Skeletal muscle tissue (tissue), 4 donors: ENCODE results near the gene PET100. TPM values are rescaled to one million over a fixed set of nuclear protein-coding genes. Genes with fewer than 3 reads are reported as not detected.

Experiments used
- H3K27ac ChIP-seq: one replicate; pipeline ENCODE4 v1.7.0; 2013; ENCODE audit warnings: mild to moderate bottlenecking, low read depth, low read length, inconsistent platforms
- H3K27me3 ChIP-seq, 3 donors: one replicate each; pipeline ENCODE4 v1.7.0; 2013; ENCODE audit warnings: low read length in 3 of 3; ENCODE audit not compliant: control insufficient read depth in 3 of 3, insufficient read depth in 3 of 3
- H3K36me3 ChIP-seq, 3 donors: one replicate each; pipeline ENCODE4 v1.7.0; 2013; ENCODE audit warnings: low read length in 3 of 3; ENCODE audit not compliant: control insufficient read depth in 3 of 3, insufficient read depth in 3 of 3
- H3K4me1 ChIP-seq, 3 donors: one replicate each; pipeline ENCODE4 v1.7.0; 2013; ENCODE audit warnings: low read length in 3 of 3, mild to moderate bottlenecking in 3 of 3; ENCODE audit not compliant: control insufficient read depth in 3 of 3, insufficient read depth in 3 of 3
- H3K4me3 ChIP-seq, 3 donors: one replicate each; pipeline ENCODE4 v1.7.0; 2013; ENCODE audit warnings: low read length in 3 of 3
- H3K9ac ChIP-seq, 3 donors: one replicate each; pipeline ENCODE4 v1.7.0; 2013; ENCODE audit warnings: low read length in 3 of 3, mild to moderate bottlenecking in 3 of 3, moderate library complexity in 2 of 3, low read depth in 1 of 3
- H3K9me3 ChIP-seq, 3 donors: one replicate each; pipeline ENCODE4 v1.7.0; 2013; ENCODE audit warnings: low read length in 3 of 3; ENCODE audit not compliant: control insufficient read depth in 3 of 3
- total RNA-seq: library from RNA; depleted of rRNA; stranded (reverse); fragments of >200 nt; gene quantifications from one replicate; pipeline ENCODE4 v1.2.3, GENCODE V29; 2014
- donor health status: Osteomylitis.

The PET100 gene
- total RNA-seq, 1 donor from 2014 or later = 44.9 TPM

GRCh38 chr19:7632340-7633203 lies 3.0 kb downstream of the PET100 start:
- Histone ChIP-seq H3K9me3 (no peaks in the 10 kb centered on the region), H3K9ac (no peak overlapping the region), H3K4me3 (no peak overlapping the region), H3K27ac (no peak overlapping the region), H3K27me3 (peaks cover 18 to 27% (median 23%) of the 10 kb centered on the region in 3 donors), H3K36me3 (peaks cover 0 to 6% (median 2%) of the 10 kb centered on the region in 3 donors), H3K4me1 (peaks cover 25 to 39% (median 32%) of the 10 kb centered on the region in 3 donors)

DNA sequence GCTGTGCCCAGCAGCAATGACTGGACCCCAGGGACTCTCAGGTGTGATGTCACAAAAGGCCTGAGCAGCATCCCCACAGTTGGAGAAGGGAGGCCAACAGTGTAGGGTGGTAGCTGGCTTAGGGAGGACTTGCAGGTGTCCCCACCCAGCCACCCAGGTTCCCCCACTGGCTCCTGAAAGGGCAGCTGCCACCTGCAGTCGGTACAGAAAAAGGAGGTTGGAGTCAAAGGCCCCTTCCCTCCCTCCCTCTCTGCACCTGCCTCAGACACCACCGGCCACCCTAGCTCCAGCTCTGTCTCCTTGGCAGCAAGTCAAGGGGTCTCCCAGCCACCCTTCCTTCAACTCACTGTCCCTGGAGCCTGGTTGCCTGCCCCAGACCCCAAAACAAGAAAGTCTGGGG lies 4.1 kb downstream of the PET100 start, which contains the start of gene PCP2:
PCP2 (minus strand) TSS at position 22 of the 400 bp plus-strand sequence. CDS start 262 bp downstream, outside the sequence.
- H3K27ac ChIP-seq = no peak within 1 kb of the TSS
- H3K4me1 ChIP-seq = peaks cover 14 to 28% (median 20%) of the 10 kb centered on the region in 3 donors
- no peaks in the 10 kb centered on the region for H3K9me3 ChIP-seq
- H3K36me3 ChIP-seq = peaks cover 0 to 6% (median 0%) of the 10 kb centered on the region in 3 donors
- no peak within 1 kb of the TSS for H3K4me3 ChIP-seq
- H3K9ac ChIP-seq = no peak within 1 kb of the TSS
- peaks cover 21 to 35% (median 33%) of the 10 kb centered on the region in 3 donors for H3K27me3 ChIP-seq

DNA sequence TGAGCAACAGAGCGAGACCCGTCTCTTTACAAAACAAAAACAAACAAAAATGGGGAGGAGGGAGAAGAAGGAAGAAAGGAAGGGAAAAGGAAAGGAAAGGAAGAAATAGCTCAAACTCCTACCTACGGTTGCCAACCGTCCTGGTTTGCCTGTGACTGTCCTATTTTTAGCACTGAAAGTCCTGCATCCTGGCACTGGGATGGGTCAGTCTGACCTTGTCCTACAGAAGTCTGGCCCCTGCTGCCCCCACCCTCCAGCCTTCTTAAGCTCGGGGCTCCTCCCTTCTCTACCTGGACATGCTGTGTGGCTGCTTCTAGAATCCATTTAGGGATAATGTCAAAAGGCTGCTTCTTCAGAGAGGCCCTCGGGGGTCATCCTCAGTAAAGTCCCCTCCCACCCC lies 6.1 kb downstream of the PET100 start:
- H3K9ac ChIP-seq = no peak overlapping the region
- no peak overlapping the region for H3K27ac ChIP-seq
- no peak overlapping the region for H3K4me3 ChIP-seq
- no peaks in the 10 kb centered on the region for H3K9me3 ChIP-seq
- peaks cover 2 to 11% (median 8%) of the 10 kb centered on the region in 3 donors for H3K4me1 ChIP-seq
- H3K36me3 ChIP-seq = peaks cover 0 to 6% (median 0%) of the 10 kb centered on the region in 3 donors
- H3K27me3 ChIP-seq = peaks cover 21 to 50% (median 48%) of the 10 kb centered on the region in 3 donors

DNA sequence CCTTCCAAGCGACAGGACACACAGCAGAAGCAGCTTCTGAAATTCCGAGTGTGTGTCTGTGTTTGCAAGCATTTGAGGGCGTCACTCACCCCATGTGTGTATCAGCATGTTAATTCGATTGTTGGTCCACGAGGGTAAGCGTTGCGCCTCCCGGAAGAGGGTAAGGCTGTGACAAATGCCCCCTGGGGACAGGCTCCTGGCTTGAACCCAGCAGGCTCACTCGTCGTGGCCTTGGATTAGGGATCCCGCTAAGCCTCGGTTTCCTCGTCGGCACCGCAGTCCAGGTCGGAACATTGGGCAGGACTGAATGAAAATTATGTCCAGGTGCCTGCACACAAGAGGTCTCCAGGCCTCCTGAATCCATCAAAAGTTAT lies 6.7 kb downstream of the PET100 start:
- Histone ChIP-seq H3K27me3 (peaks cover 21 to 50% (median 48%) of the 10 kb centered on the region in 3 donors), H3K9me3 (no peaks in the 10 kb centered on the region), H3K4me1 (peaks cover 0 to 7% (median 6%) of the 10 kb centered on the region in 3 donors), H3K27ac (no peak overlapping the region), H3K36me3 (peaks cover 0 to 6% (median 0%) of the 10 kb centered on the region in 3 donors), H3K9ac (no peak overlapping the region), H3K4me3 (peak overlapping the region in 1 of 3 donors; percentile 14)

- Histone ChIP-seq H3K36me3 (peaks cover 0 to 4% (median 0%) of the 10 kb centered on the region in 3 donors), H3K27ac (no peak within 1 kb of the TSS), H3K4me3 (peak within 1 kb of the TSS in 2 of 3 donors; percentile 14 to 22), H3K9me3 (no peaks in the 10 kb centered on the region), H3K27me3 (peaks cover 21 to 52% (median 48%) of the 10 kb centered on the region in 3 donors), H3K9ac (peak within 1 kb of the TSS in 1 of 3 donors; percentile 40), H3K4me1 (peaks cover 0 to 7% (median 6%) of the 10 kb centered on the region in 3 donors)
Observed at GRCh38 chr19:7636691-7637373, 7.2 kb downstream of the PET100 start, which contains the start of gene STXBP2. Gene STXBP2 (plus strand): TSS chr19:7637110. CDS start chr19:7637150, 40 bp downstream.

- no peak overlapping the region for H3K4me3 ChIP-seq
- H3K4me1 ChIP-seq = peaks cover 0 to 7% (median 6%) of the 10 kb centered on the region in 3 donors
- no peaks in the 10 kb centered on the region for H3K9me3 ChIP-seq
- H3K27me3 ChIP-seq = peaks cover 21 to 52% (median 48%) of the 10 kb centered on the region in 3 donors
- no peak overlapping the region for H3K27ac ChIP-seq
- H3K36me3 ChIP-seq = no peaks in the 10 kb centered on the region
- peak overlapping the region in 1 of 3 donors; percentile 40 for H3K9ac ChIP-seq
Observed at GRCh38 chr19:7637374-7638256, 8.0 kb downstream of the PET100 start.

- H3K9ac ChIP-seq = no peak overlapping the region
- H3K27me3 ChIP-seq = peaks cover 21 to 52% (median 48%) of the 10 kb centered on the region in 3 donors
- H3K4me3 ChIP-seq = no peak overlapping the region
- no peaks in the 10 kb centered on the region for H3K9me3 ChIP-seq
- peaks cover 0 to 7% (median 6%) of the 10 kb centered on the region in 3 donors for H3K4me1 ChIP-seq
- H3K27ac ChIP-seq = no peak overlapping the region
- no peaks in the 10 kb centered on the region for H3K36me3 ChIP-seq
Observed at GRCh38 chr19:7638802-7639465, 9.3 kb downstream of the PET100 start.

DNA sequence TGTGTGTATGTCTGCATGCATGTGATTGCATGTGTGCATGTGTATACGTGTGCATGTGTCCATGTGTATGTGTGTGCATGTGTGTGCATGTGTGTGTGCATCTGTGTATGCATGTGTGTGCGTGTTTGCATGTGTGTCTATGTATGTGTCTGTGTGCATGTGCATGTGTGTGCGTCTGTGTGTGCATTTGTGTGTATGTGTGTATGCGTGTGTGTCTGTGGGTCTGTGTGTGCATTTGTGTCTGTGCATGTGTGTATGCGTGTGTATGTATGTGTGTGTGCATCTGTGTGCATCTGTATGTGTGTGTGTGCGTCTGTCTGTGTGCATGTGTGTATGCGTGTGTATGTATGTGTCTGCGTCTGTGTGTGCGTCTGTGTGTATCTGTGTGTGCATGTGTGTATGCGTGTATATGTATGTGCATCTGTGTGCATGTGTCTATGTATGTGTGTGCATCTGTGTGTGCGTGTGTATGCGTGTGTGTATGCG lies 10.3 kb downstream of the PET100 start:
- Histone ChIP-seq H3K27me3 (peaks cover 21 to 48% (median 47%) of the 10 kb centered on the region in 3 donors), H3K9me3 (no peaks in the 10 kb centered on the region)

More for the DNA sequence above, 10.3 kb downstream of the PET100 start:
- no peak overlapping the region for H3K9ac ChIP-seq
- H3K4me1 ChIP-seq = peaks cover 0 to 7% (median 6%) of the 10 kb centered on the region in 3 donors
- H3K4me3 ChIP-seq = no peak overlapping the region
- no peak overlapping the region for H3K27ac ChIP-seq
- H3K36me3 ChIP-seq = no peaks in the 10 kb centered on the region
